Umbilical cord (tissue), 2 donors: Measurements from ENCODE around the gene BRI3. TPM values are rescaled to one million over a fixed set of nuclear protein-coding genes. Genes with fewer than 3 reads are reported as not detected.
"Not testable (repeated sequence)": the region's sequence is repeated elsewhere in the genome, so short reads cannot be mapped to it uniquely, and the experiment has no call there.

Experiments
- DNase-seq: peaks from one replicate; pipeline ENCODE4 v3.0.0-alpha.2; 2015; ENCODE audit warnings: low spot score
- total RNA-seq: library from RNA; depleted of rRNA; stranded (reverse); fragments of >200 nt; gene quantifications from one replicate; pipeline ENCODE4 v1.2.3, GENCODE V29; 2014; ENCODE audit warnings: low replicate concordance; ENCODE audit not compliant: insufficient read depth

The BRI3 gene
- total RNA-seq, 1 donor from 2014 or later, result 18.3 TPM

- no peak for DNase-seq
Observed at GRCh38 chr7:98309566-98309965, 28.1 kb downstream of the BRI3 start.

- DNase-seq, result no peak
Observed at GRCh38 chr7:98312201-98312600, 30.7 kb downstream of the BRI3 start.

GRCh38 chr7:98314469-98314868 lies 33.0 kb downstream of the BRI3 start:
- no peak for DNase-seq

GRCh38 chr7:98315318-98315993 lies 34.0 kb downstream of the BRI3 start:
- DNase-seq, result no peak

GRCh38 chr7:98315994-98316527 lies 34.6 kb downstream of the BRI3 start:
- DNase-seq, result not testable (repeated sequence)

GRCh38 chr7:98317366-98318040 lies 36.0 kb downstream of the BRI3 start:
- no peak for DNase-seq

GRCh38 chr7:98319176-98319575 lies 37.7 kb downstream of the BRI3 start:
- DNase-seq, result no peak

GRCh38 chr7:98321301-98321700 lies 39.8 kb downstream of the BRI3 start:
- DNase-seq, result no peak

GRCh38 chr7:98322331-98323270 lies 41.1 kb downstream of the BRI3 start:
- no peak for DNase-seq

GRCh38 chr7:98323597-98324322 lies 42.3 kb downstream of the BRI3 start:
- DNase-seq, result no peak

- no peak for DNase-seq
Observed at GRCh38 chr7:98324782-98325181, 43.3 kb downstream of the BRI3 start.

- no peak for DNase-seq
Observed at GRCh38 chr7:98329100-98329790, 47.8 kb downstream of the BRI3 start.

GRCh38 chr7:98329791-98330373 lies 48.4 kb downstream of the BRI3 start:
- peak; percentile 97 for DNase-seq

- no peak for DNase-seq
Observed at GRCh38 chr7:98330926-98331529, 49.5 kb downstream of the BRI3 start.

GRCh38 chr7:98334081-98334480 lies 52.6 kb downstream of the BRI3 start:
- no peak for DNase-seq

- DNase-seq, result no peak
Observed at GRCh38 chr7:98335411-98335977, 54.0 kb downstream of the BRI3 start.

- DNase-seq, result no peak
Observed at GRCh38 chr7:98338441-98338840, 57.0 kb downstream of the BRI3 start.

- no peak for DNase-seq
Observed at GRCh38 chr7:98339043-98339442, 57.6 kb downstream of the BRI3 start.

GRCh38 chr7:98341106-98341505 lies 59.6 kb downstream of the BRI3 start:
- DNase-seq, result peak; percentile 16
